ENCODE measurements around the gene AFP.

Gene AFP

DNA sequence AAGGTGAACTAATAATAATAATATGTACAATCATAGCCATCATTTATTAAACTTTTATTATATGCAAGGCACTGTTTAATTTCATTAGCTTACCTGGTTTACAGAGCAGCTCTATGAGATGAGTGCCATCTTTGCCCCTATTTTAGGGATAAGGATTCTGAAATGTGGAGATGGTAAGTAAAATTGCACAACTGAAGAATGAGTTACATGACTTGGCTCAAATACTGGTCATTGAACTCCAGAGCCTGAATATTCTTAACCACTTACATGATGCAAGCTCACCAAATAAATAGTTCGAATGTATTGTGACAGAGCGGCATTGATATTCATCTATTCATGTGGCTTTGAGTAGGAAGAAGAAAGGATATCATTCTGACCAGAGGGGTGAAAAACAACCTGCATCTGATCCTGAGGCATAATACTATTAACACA lies 20.2 kb upstream of the AFP start:
- no peak for DNase-seq

DNA sequence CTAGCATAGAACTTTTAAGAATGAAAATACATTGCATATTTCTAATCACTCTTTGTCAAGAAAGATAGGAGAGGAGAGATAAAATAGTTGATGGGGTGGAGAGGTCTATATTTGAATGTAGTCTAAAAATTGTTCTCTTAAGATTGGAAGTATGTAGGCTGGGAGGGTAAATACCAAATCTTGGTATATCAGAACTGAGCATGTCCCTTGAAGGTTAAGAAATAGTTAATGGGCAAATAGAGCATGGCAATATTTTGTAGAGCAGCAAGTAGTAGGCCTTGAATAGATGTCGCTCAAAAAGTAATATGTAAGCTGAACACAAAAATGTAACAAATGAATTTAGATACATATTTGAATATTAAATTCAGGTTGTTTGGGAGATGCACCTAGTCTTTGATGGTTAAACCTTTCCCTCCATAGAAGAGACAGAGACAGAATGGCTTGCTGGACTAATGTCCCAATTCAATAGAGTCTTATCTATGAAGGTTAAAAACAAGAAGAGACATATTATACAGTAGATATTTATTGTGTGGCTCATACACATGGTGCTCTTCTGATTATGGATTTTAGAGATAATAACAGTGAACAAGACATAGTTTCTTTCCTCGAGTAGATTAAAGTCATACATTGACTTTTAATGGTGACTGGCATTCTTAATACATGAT lies 19.5 kb upstream of the AFP start:
- DNase-seq: no peak

DNA sequence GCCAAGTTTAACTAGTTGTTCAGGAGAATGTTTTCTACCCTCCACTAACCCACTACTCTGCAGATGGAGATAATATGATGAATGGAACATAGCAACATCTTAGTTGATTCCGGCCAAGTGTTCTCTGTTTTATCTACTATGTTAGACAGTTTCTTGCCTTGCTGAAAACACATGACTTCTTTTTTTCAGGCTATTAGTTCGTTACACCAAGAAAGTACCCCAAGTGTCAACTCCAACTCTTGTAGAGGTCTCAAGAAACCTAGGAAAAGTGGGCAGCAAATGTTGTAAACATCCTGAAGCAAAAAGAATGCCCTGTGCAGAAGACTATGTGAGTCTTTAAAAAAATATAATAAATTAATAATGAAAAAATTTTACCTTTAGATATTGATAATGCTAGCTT lies 18.7 kb upstream of the AFP start:
- no peak for DNase-seq

DNA sequence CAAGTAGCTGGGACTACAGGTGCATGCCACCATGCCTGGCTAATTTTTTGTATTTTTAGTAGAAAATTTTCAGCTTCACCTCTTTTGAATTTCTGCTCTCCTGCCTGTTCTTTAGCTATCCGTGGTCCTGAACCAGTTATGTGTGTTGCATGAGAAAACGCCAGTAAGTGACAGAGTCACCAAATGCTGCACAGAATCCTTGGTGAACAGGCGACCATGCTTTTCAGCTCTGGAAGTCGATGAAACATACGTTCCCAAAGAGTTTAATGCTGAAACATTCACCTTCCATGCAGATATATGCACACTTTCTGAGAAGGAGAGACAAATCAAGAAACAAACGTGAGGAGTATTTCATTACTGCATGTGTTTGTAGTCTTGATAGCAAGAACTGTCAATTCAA lies 18.0 kb upstream of the AFP start:
- no peak for DNase-seq

DNA sequence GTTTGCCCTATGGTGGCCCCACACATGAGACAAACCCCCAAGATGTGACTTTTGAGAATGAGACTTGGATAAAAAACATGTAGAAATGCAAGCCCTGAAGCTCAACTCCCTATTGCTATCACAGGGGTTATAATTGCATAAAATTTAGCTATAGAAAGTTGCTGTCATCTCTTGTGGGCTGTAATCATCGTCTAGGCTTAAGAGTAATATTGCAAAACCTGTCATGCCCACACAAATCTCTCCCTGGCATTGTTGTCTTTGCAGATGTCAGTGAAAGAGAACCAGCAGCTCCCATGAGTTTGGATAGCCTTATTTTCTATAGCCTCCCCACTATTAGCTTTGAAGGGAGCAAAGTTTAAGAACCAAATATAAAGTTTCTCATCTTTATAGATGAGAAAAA lies 17.3 kb upstream of the AFP start:
- DNase-seq: no peak

DNA sequence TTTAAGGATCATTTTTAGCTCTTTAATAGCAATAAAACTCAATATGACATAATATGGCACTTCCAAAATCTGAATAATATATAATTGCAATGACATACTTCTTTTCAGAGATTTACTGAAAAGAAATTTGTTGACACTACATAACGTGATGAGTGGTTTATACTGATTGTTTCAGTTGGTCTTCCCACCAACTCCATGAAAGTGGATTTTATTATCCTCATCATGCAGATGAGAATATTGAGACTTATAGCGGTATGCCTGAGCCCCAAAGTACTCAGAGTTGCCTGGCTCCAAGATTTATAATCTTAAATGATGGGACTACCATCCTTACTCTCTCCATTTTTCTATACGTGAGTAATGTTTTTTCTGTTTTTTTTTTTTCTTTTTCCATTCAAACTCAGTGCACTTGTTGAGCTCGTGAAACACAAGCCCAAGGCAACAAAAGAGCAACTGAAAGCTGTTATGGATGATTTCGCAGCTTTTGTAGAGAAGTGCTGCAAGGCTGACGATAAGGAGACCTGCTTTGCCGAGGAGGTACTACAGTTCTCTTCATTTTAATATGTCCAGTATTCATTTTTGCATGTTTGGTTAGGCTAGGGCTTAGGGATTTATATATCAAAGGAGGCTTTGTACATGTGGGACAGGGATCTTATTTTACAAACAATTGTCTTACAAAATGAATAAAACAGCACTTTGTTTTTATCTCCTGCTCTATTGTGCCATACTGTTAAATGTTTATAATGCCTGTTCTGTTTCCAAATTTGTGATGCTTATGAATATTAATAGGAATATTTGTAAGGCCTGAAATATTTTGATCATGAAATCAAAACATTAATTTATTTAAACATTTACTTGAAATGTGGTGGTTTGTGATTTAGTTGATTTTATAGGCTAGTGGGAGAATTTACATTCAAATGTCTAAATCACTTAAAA lies 16.6 kb upstream of the AFP start:
- DNase-seq: no peak

DNA sequence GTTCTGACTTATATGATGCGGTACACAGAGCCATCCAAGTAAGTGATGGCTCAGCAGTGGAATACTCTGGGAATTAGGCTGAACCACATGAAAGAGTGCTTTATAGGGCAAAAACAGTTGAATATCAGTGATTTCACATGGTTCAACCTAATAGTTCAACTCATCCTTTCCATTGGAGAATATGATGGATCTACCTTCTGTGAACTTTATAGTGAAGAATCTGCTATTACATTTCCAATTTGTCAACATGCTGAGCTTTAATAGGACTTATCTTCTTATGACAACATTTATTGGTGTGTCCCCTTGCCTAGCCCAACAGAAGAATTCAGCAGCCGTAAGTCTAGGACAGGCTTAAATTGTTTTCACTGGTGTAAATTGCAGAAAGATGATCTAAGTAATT lies 15.4 kb upstream of the AFP start:
- DNase-seq: no peak

DNA sequence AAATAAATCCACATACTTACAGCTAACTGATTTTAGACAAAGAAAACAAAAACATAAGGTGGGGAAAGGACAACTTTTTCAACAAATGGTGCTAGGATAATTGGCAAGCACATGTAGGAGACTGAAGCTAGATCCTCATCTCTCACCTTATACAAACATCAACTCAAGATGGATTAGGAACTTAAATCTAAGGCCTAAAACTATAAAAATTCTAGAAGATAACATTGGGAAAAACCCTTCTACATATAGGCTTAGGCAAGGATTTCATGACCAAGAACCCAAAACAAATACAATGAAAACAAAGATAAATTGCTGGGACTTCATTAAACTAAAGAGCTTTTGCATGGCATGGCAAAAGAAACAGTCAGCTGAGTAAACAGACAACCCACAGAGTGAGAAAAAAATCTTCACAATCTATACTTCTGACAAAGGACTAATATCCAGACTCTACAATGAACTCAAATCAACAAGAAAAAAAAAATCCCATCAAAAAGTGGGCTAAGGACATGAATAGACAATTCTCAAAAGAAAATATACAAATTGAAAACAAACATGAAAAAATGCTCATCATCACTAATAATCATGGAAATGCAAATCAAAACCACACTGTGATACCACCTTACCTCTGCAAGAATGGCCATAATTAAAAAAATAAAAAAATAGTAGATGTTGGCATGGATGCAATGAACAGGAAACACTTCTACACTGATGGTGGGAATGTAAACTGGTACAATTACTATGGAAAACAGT lies 14.1 kb upstream of the AFP start:
- no peak for DNase-seq

DNA sequence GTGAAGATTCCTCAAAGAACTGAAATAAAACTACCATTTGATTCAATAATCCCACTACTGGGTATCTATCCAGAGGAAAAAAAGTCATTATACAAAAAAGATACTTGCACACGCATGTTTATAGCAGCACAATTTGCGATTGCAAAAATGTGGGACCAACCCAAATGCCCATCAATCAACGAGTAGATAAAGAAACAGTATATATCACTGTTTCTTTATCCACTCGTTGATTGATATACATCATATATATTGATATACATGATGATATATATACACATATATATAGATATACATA lies 13.6 kb upstream of the AFP start:
- DNase-seq: no peak

DNA sequence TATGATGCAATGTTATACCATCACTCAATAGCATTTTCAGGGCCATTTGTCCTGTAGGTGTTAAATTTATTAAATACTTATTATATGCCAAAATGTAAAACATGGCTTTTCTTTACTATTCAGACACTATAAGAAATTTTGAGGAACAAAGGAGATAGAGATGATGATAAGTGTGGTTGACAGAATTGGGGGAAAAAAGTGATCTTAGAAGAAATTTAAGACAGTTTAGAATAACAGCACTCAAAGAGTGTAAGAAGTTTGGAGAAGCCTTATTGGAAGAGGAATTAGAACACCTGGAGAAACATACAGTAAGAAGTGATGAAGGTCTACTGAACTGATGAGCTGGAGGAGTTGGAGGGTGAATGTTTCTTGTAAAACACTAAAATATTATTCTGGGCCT lies 12.8 kb upstream of the AFP start:
- DNase-seq: no peak

DNA sequence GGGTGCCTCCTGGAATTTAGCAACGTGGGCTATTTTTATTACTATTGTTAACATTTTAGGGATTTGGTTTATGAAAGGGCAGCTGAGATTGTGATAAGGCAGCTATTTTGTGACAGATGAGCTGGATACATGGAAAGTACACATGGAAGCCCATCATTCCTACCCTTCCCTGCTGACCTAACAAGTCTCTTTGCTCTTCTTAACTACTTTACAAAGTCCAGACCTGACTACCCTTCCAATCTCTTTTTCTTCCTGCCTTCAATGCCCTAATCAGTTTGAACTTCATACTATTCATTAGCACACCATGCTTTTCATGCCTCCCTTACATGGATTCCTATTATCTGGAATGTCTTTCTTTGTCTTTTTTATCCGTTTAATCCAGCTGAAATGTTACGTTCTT lies 9.4 kb upstream of the AFP start:
- no peak for DNase-seq

DNA sequence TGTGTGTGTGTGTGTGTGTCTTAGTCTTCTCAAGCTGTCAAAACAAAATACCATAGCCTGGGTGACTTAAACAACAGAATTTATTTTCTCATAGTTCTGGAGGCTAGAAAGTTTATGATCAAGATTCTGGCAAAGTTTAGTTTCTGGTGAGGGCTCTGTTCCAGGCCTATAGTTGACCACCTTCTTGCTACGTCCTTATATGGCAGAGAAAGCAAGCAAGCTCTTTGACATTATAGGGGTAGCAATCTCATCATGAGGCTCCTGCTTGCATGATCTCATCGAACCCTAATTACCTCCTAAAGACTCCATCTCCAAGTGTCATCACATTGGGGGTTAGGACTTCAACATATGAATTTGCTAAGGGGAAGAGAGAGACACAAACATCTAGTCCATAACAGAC lies 6.9 kb upstream of the AFP start:
- DNase-seq: no peak

DNA sequence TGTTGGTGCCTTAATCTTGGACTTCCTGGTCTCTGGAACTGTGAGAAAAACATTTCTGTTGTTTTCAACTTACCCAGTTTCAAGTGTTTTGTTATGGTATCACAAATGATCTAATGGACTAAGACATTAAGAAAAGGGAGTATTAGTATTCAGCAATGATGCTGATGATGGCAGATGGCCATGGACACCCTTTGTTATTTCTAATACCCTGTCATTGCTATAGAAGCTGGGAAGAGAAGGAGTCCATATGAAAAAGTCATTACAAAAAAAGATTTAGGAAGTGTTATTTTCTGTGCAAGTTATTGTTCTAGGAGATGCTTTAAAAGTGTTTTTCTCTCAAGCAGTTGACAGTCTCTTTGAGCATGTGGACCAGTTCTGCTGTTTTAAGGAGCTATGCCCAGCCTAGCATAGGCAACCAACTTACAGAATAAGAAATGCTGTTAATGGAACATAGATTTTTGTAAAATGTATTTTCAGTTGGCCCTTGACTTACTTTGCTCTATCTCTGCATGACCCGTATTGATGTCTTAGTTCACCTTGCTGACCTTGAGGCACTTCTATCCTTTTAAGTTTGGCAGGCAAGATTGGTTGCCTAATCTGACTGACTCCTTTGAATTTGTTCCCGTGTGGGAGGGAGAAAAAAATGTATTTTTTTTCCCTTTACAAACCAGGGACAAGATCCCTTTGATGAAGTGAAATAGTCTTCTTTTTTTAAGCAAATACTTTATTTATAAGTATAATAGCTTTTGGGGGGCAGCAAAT lies 6.0 kb upstream of the AFP start:
- no peak for DNase-seq

DNA sequence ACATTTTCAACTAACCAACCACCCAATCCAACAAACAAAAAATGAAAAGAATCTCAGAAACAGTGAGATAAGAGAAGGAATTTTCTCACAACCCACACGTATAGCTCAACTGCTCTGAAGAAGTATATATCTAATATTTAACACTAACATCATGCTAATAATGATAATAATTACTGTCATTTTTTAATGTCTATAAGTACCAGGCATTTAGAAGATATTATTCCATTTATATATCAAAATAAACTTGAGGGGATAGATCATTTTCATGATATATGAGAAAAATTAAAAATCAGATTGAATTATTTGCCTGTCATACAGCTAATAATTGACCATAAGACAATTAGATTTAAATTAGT lies 4.2 kb upstream of the AFP start:
- DNase-seq: no peak

DNA sequence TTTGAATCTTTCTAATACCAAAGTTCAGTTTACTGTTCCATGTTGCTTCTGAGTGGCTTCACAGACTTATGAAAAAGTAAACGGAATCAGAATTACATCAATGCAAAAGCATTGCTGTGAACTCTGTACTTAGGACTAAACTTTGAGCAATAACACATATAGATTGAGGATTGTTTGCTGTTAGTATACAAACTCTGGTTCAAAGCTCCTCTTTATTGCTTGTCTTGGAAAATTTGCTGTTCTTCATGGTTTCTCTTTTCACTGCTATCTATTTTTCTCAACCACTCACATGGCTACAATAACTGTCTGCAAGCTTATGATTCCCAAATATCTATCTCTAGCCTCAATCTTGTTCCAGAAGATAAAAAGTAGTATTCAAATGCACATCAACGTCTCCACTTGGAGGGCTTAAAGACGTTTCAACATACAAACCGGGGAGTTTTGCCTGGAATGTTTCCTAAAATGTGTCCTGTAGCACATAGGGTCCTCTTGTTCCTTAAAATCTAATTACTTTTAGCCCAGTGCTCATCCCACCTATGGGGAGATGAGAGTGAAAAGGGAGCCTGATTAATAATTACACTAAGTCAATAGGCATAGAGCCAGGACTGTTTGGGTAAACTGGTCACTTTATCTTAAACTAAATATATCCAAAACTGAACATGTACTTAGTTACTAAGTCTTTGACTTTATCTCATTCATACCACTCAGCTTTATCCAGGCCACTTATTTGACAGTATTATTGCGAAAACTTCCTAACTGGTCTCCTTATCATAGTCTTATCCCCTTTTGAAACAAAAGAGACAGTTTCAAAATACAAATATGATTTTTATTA lies 3.6 kb upstream of the AFP start:
- no peak for DNase-seq

DNA sequence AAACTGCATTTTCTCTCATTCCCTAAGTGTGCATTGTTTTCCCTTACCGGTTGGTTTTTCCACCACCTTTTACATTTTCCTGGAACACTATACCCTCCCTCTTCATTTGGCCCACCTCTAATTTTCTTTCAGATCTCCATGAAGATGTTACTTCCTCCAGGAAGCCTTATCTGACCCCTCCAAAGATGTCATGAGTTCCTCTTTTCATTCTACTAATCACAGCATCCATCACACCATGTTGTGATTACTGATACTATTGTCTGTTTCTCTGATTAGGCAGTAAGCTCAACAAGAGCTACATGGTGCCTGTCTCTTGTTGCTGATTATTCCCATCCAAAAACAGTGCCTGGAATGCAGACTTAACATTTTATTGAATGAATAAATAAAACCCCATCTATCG lies 2.9 kb upstream of the AFP start:
- no peak for DNase-seq

DNA sequence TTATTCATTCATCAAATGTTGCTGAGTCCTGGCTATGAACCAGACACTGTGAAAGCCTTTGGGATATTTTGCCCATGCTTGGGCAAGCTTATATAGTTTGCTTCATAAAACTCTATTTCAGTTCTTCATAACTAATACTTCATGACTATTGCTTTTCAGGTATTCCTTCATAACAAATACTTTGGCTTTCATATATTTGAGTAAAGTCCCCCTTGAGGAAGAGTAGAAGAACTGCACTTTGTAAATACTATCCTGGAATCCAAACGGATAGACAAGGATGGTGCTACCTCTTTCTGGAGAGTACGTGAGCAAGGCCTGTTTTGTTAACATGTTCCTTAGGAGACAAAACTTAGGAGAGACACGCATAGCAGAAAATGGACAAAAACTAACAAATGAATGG lies 1.7 kb upstream of the AFP start:
- peak; percentile 6 for DNase-seq

DNA sequence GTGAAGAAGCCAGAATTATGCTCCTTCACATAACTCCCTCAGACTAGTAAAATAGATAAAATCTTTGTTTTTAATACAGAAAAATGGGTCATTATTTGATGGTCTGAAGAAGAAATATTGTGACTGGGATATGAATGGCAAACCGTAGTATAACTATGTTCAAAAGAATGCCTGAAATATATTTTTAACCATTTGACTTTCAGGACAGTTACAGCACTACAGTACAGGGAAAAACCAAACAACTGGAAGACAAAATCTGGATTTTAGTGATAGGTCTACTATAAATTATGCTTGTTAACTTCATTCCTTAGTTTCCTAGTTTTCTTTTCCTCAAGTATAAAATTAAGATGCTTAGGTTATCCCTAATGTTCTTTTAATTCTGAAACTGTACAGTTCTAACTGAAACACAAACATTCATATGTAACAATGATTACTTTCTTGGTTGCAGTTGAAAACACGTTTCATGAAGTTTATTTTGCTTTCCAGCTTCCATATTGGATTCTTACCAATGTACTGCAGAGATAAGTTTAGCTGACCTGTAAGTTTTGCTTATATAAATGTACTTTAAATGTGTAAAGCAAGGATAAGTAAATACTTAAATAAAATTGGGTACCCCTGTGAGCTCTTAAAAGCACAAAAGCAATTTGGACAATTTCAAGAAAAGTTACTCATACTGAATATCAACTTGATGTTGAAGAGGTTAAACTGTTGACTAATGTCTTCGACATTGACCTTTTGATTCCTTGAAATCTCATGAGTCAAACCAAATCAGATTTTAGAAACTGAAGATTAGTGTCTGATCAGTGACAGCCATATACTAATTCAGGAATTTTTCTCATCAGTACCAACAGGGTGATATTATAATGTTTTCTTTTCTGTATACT lies 895 bp downstream of the AFP start:
- no peak for DNase-seq

DNA sequence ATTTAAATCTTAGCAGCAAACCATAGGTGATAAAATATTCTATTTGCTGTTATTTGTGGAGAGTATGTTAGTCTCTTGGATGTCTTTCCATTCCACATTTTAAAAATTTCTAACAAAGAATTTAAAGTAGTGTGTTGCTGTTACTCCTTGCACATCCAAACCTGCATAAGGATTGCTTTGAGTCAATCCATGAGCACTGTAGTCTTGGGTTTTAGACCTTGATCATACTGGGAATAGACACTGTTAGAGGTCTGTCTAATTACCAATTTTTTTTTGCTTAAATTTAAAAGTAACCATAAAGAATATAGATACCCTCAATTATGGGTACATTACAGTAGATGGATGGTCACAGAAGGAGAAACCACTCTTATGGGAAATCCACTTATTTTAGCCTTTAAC lies 1.5 kb downstream of the AFP start:
- DNase-seq: no peak

DNA sequence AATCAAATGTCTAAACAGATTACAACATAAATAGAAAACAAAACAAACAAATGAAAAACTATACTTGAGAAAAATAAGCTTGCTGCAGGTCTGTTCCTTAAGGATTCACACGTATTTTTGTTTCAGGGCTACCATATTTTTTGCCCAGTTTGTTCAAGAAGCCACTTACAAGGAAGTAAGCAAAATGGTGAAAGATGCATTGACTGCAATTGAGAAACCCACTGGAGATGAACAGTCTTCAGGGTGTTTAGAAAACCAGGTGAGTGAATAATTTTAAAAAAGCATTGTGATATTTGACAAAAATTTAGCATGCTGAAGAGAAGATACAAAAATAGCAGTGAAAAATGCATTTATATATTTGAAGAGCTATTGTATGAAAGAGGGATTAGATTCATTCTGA lies 2.0 kb downstream of the AFP start:
- DNase-seq: no peak

DNA sequence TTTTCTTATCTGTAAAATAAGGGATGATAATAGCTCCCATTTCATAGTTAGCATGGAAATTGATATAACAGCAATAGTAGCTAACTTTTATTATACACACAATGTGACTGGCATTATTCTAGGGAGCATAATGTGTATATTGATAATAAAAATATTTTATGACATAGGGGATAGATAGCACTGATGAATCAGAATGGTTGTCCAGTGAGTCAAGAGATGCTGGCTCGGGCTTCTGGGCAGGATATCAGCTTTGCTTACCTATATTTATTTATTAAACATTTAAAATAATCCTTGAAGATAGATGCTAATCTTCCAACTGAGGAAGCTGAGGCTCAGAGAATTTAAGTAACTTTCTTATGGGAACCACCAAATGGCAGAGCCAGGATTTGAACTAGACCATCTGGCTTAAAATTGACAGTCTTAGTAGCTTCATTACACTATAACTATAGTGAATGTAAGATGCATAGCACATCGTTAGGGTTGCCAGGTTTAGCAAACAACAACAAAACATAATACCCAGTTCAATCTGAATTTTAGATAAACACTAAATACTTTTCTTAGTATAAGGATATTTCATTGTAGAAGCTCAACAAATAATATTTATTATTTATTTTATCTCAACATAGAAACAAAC lies 2.7 kb downstream of the AFP start:
- no peak for DNase-seq
